ENCODE data around the gene CNPY2. TPM values are rescaled to one million over a fixed set of nuclear protein-coding genes. Genes with fewer than 3 reads are reported as not detected.
"Not testable (repeated sequence)": the region's sequence is repeated elsewhere in the genome, so short reads cannot be mapped to it uniquely, and the experiment has no call there.

Gene CNPY2
- total RNA-seq, 4 donors from 2014 or later = 94.9 to 141 (median 109) TPM

DNA sequence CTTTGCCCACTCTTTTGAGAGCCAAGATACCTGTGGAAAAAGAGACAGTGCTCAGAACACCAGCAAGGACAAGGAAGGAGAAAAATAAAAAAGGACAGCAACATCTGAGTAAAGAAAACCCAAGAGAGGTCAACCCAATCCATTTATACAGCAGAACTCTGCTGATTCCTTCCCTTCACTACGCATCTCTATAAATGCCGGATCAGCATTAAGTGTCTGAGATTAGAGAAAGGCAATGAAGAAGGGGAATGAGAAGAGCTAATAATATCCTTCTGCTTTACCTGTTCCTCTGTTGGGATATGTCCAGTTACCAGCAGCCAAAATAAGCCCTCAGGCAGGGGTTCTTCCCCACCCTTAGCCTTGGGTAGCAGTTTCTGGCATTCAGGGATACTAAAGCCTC is 33.2 kb downstream of the CNPY2 start:
- DNase-seq (ENCODE audit: low spot score in 2 of 2) = no peak
- no peak overlapping the region for H3K27ac ChIP-seq
- 96 to 100% methylated on average over 2 of the region's 2 CpGs for WGBS, 2 donors
- H3K36me3 ChIP-seq = peaks cover 0 to 89% (median 10%) of the 10 kb centered on the region in 3 donors
- H3K4me1 ChIP-seq = peaks cover 0 to 21% (median 2%) of the 10 kb centered on the region in 4 donors
- no peak overlapping the region for H3K4me3 ChIP-seq
- no peaks in the 10 kb centered on the region for H3K27me3 ChIP-seq
- no peaks in the 10 kb centered on the region for H3K9me3 ChIP-seq
- no peak for TF ChIP-seq EP300 (IDR thresholded peaks at IDR 0.05)
- no peak for TF ChIP-seq POLR2A (IDR thresholded peaks at IDR 0.05)
- TF ChIP-seq, protein P1, sequence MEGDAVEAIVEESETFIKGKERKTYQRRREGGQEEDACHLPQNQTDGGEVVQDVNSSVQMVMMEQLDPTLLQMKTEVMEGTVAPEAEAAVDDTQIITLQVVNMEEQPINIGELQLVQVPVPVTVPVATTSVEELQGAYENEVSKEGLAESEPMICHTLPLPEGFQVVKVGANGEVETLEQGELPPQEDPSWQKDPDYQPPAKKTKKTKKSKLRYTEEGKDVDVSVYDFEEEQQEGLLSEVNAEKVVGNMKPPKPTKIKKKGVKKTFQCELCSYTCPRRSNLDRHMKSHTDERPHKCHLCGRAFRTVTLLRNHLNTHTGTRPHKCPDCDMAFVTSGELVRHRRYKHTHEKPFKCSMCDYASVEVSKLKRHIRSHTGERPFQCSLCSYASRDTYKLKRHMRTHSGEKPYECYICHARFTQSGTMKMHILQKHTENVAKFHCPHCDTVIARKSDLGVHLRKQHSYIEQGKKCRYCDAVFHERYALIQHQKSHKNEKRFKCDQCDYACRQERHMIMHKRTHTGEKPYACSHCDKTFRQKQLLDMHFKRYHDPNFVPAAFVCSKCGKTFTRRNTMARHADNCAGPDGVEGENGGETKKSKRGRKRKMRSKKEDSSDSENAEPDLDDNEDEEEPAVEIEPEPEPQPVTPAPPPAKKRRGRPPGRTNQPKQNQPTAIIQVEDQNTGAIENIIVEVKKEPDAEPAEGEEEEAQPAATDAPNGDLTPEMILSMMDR (IDR thresholded peaks at IDR 0.05) = no peak

DNA sequence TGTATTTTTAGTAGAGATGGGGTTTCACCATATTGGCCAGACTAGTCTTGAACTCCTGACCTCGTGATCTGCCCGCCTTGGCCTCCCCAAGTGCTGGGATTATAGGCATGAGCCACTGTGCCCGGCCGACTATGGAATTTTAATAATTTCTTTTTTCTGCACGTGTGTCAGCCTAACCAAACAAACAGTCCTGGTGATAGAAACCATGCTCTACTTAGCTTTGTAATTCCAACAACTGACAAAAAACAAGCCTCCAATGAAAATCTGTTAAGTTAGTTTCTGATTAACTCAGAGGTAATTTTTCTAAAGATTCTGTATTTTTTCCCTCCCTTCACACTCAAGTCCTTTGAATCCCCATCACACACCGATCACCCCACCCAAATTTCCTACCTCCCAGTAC is 33.8 kb downstream of the CNPY2 start:
- Histone ChIP-seq H3K36me3 (peaks cover 0 to 94% (median 10%) of the 10 kb centered on the region in 3 donors), H3K9me3 (no peaks in the 10 kb centered on the region), H3K4me3 (no peak overlapping the region), H3K4me1 (peaks cover 0 to 19% (median 2%) of the 10 kb centered on the region in 4 donors), H3K27me3 (no peaks in the 10 kb centered on the region), H3K27ac (no peak overlapping the region)
- WGBS, 2 donors = 81 to 89% methylated on average over 6 of the region's 6 CpGs
- DNase-seq (ENCODE audit: low spot score in 2 of 2) = no peak
- TF ChIP-seq POLR2A (IDR thresholded peaks at IDR 0.05) (no peak), EP300 (IDR thresholded peaks at IDR 0.05) (no peak)
- TF ChIP-seq, protein P1 (IDR thresholded peaks at IDR 0.05) = no peak

DNA sequence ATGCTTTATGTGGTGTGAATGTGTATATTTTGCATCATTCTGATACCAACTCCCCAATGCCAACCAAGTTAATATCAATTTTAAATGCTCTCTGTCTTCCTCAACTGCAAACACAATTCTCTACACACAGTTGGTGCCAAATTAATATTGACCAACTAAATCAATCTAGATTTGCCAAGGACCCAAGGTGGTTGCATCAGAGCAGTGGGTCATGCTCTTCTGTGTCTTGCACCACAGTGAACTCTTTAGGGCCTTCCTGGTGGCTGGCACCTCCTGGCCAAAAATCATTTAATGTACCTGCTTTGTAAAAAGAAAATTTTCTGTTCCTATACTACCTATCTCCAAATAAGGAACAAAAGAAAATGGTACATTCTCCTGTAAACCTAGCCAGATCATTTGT is 34.9 kb downstream of the CNPY2 start:
- H3K4me1 ChIP-seq = peaks cover 0 to 7% (median 0%) of the 10 kb centered on the region in 4 donors
- TF ChIP-seq, protein P1 (IDR thresholded peaks at IDR 0.05) = no peak
- TF ChIP-seq POLR2A (IDR thresholded peaks at IDR 0.05) = no peak
- TF ChIP-seq EP300 (IDR thresholded peaks at IDR 0.05) = no peak
- no peaks in the 10 kb centered on the region for H3K27me3 ChIP-seq
- no peak for DNase-seq (ENCODE audit: low spot score in 2 of 2)
- no peak overlapping the region for H3K4me3 ChIP-seq
- H3K36me3 ChIP-seq = peaks cover 0 to 98% (median 14%) of the 10 kb centered on the region in 3 donors
- no peak overlapping the region for H3K27ac ChIP-seq
- H3K9me3 ChIP-seq = no peaks in the 10 kb centered on the region

DNA sequence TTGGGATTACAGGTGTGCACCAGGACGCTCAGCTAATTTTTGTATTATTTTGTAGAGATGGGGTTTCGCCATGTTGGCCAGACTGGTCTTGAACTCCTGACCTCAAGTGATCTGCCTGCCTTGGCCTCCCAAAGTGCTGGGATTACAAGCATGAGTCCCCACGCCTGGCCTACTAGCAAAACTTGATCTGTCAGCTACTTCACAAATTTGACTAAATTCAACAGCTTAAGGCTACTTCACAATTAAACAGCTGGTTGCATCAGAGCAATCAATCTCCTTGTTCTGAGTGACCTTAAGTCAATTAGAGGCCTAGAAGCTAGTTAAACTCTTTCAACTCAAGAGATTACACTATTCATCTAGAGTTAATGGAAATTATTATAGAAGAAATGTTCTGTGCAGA is 36.9 kb downstream of the CNPY2 start:
- no peak for DNase-seq (ENCODE audit: low spot score in 2 of 2)
- 94 to 95% methylated on average over 3 of the region's 3 CpGs for WGBS, 2 donors
- Histone ChIP-seq H3K27me3 (no peaks in the 10 kb centered on the region), H3K4me3 (no peak overlapping the region), H3K27ac (no peak overlapping the region), H3K36me3 (peaks cover 0 to 99% (median 30%) of the 10 kb centered on the region in 3 donors), H3K9me3 (no peaks in the 10 kb centered on the region), H3K4me1 (no peaks in the 10 kb centered on the region)
- TF ChIP-seq POLR2A (IDR thresholded peaks at IDR 0.05) (no peak), EP300 (IDR thresholded peaks at IDR 0.05) (no peak)
- TF ChIP-seq, protein P1 (IDR thresholded peaks at IDR 0.05) = no peak

DNA sequence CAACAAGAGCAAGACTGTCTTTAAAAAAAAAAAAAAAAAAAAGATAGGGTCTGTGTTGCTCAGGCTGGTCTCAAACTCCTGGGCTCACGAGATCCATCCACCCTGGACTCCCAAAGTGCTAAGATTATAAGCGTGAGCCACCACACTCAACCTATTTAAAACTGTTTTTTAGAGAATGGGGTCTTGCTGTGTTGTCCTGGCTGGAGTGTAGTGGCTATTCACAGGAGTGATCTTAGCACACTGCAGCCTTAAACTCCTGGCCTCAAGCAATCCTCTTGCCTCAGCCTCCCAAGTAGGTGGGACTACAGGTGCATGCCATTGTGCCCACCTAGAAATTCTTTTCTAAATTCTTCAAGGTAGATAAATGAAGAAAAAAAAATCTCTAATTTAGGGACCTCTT is 41.5 kb downstream of the CNPY2 start:
- no peak overlapping the region for H3K4me3 ChIP-seq
- no peak overlapping the region for H3K27ac ChIP-seq
- 94 to 100% methylated on average over 2 of the region's 2 CpGs for WGBS, 2 donors
- H3K27me3 ChIP-seq = no peaks in the 10 kb centered on the region
- no peaks in the 10 kb centered on the region for H3K4me1 ChIP-seq
- DNase-seq (ENCODE audit: low spot score in 2 of 2) = no peak
- H3K36me3 ChIP-seq = peaks cover 0 to 99% (median 31%) of the 10 kb centered on the region in 3 donors
- TF ChIP-seq, protein P1 (IDR thresholded peaks at IDR 0.05) = no peak
- TF ChIP-seq EP300 (IDR thresholded peaks at IDR 0.05) (no peak), POLR2A (IDR thresholded peaks at IDR 0.05) (no peak)
- H3K9me3 ChIP-seq = no peaks in the 10 kb centered on the region

DNA sequence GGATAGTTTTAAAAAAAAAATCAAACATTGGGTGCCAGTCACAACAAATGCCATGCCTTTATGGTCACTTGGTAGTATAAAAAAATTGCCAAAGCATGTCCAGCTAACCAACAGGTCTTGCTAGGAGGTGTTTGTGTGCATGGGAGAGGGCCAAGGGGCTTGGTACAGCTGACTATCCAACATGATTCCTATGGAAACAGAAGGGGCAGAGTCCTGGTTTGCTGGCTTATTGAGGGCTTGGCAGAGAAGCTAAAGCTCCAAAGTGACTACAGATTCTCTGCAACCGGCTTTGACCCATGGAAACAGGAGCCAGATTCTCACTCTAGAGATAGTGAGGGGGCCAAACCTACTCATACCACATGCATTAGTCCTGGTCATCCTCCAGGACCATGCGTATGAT is 43.3 kb downstream of the CNPY2 start:
- H3K27ac ChIP-seq; H3K4me3 ChIP-seq; H3K9me3 ChIP-seq; H3K4me1 ChIP-seq; DNase-seq (ENCODE audit: low spot score in 2 of 2); H3K27me3 ChIP-seq: not testable (repeated sequence)
- peaks cover 0 to 84% (median 29%) of the 10 kb centered on the region in 3 donors for H3K36me3 ChIP-seq
- 63 to 88% methylated on average over 2 of the region's 2 CpGs for WGBS, 2 donors

All from tibial nerve (tissue), 4 donors.